Activated CD8-positive, alpha-beta memory T cell treated with anti-CD3 and anti-CD28 coated beads, Interleukin-2, amount 10 ng/mL, durations not matched to agents 7 days and 5 days (primary cell): ENCODE data around the gene GART. TPM values are rescaled to one million over a fixed set of nuclear protein-coding genes. Genes with fewer than 3 reads are reported as not detected.
"Not testable (repeated sequence)": the region's sequence is repeated elsewhere in the genome, so short reads cannot be mapped to it uniquely, and the experiment has no call there.

ENCODE experiments used
- ATAC-seq: fragments of 150-1000 bp; cut with Tn5 transposase; one replicate; pipeline ENCODE4 v1.10.0; 2021; ENCODE audit warnings: moderate library complexity
- CTCF ChIA-PET: fragments of 350-600 bp; sonication (Branson Sonifier 250); formaldehyde crosslinking; loops from one replicate; lab custom pipeline; 2021; ENCODE audit warnings: antibody characterized with exemption; lab: Charles Lee
- DNase-seq: peaks from one replicate; pipeline ENCODE4 v3.0.0-alpha.2; 2020
- H3K27ac Mint-ChIP-seq: one replicate; pipeline ENCODE4 v1.8.0; 2021; ENCODE audit warnings: mild to moderate bottlenecking, mixed read lengths
- H3K27me3 Mint-ChIP-seq: one replicate; pipeline ENCODE4 v1.8.0; 2021; ENCODE audit warnings: mixed read lengths
- H3K36me3 Mint-ChIP-seq: one replicate; pipeline ENCODE4 v1.8.0; 2021; ENCODE audit warnings: mild to moderate bottlenecking, mixed read lengths
- H3K4me1 Mint-ChIP-seq: one replicate; pipeline ENCODE4 v1.8.0; 2021; ENCODE audit warnings: mixed read lengths
- H3K4me3 Mint-ChIP-seq: one replicate; pipeline ENCODE4 v1.8.0; 2021; ENCODE audit warnings: mild to moderate bottlenecking, moderate library complexity, mixed read lengths
- H3K9me3 Mint-ChIP-seq: one replicate; pipeline ENCODE4 v1.8.0; 2022; ENCODE audit warnings: low read depth, mixed read lengths
- total RNA-seq, 2 experiments: library from RNA; stranded (reverse); gene quantifications; one replicate each; pipeline ENCODE4 v1.2.3, GENCODE V29; 2021

Gene GART
- total RNA-seq, 2 experiments from 2014 or later: 135 to 189 TPM

DNA sequence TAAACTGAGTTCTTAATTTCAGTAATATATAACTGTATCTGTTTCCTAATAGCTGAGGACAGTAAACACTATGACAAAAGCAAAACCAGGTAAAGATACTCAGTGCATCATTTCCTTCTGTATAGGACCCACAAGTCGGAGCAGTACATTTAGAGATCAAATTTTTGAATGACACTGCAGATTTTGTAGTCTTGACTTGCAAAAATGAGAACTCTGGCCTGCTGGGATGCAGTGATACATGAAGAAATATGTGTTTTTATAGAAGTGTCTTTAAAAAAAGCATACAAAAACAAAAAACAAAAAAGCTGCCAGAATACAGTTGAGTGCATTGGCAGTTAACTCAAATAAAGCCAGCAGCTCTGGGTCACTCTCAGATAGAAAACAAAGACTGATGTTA, 19.0 kb downstream of the GART start:
- ATAC-seq: no peak
- Mint-ChIP-seq H3K4me1 (no peaks in the 10 kb centered on the region), H3K27me3 (no peaks in the 10 kb centered on the region), H3K27ac (no peak overlapping the region), H3K4me3 (no peak overlapping the region), H3K9me3 (no peaks in the 10 kb centered on the region), H3K36me3 (peaks cover 41% of the 10 kb centered on the region)
- DNase-seq: no peak
- CTCF ChIA-PET: no interaction called here

DNA sequence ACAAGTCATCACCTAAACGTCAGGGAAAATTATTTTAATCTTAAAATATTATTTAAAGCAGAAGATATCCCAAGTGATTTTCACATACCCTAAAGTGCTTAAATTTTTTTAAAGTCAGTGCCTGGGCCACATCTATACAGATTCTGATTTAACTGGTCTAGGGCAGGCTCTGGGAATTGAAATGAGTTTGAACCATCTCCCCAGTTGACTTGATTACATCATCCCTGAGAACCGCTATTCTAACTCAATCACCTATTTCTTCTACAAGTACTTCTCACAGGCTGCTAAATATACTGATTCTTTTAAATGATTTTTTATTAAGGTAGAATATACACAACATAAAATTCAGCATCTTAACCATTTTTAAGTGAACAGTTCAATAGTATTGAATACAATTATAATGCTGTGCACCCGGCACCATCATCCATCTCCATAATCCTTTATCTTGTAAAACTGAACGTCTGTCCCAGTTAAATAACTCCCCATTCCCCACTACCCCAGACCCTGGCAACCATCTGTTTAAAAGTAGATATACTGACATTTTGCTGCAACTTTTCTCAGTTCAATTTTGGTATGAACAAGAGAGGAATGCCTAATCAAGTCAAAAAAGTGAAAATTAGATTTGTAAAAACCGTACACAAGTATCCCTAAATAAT, 19.5 kb downstream of the GART start:
- DNase-seq: no peak
- Mint-ChIP-seq H3K9me3 (no peaks in the 10 kb centered on the region), H3K27me3 (no peaks in the 10 kb centered on the region), H3K4me3 (no peak overlapping the region), H3K27ac (peak overlapping the region; percentile 9), H3K36me3 (peaks cover 39% of the 10 kb centered on the region), H3K4me1 (no peaks in the 10 kb centered on the region)
- no peak for ATAC-seq
- CTCF ChIA-PET: no interaction called here

DNA sequence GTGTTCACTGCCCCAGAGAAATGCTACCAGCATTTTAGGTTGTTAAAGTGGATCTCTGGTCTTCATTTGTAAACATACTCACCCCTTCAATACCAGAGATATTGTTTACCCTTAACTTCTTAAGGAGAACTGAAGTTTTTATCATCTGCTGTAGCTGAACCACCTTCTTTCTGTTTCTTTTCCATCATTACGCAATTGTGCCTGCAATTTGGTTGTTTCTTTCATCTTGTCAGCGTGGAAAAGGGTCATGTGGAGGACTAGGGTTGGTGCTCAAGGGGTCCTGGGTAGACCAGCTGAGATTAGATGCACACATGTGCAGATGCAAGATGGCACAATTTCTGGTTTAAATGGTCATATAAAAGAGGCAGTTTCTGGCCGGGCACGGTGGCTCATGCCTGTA, 23.0 kb downstream of the GART start:
- no peaks in the 10 kb centered on the region for H3K27me3 Mint-ChIP-seq
- no peak for ATAC-seq
- peaks cover 47% of the 10 kb centered on the region for H3K36me3 Mint-ChIP-seq
- no peaks in the 10 kb centered on the region for H3K9me3 Mint-ChIP-seq
- H3K4me3 Mint-ChIP-seq: no peak overlapping the region
- CTCF ChIA-PET: interaction anchor here (0.7 to 5.4 kb wide), 4 partner anchors 15 to 87 kb away, joined by 3 to 16 read pairs (median 4); no protein-coding TSS in a partner anchor
- H3K4me1 Mint-ChIP-seq: peaks cover 14% of the 10 kb centered on the region
- H3K27ac Mint-ChIP-seq: no peak overlapping the region
- no peak for DNase-seq

DNA sequence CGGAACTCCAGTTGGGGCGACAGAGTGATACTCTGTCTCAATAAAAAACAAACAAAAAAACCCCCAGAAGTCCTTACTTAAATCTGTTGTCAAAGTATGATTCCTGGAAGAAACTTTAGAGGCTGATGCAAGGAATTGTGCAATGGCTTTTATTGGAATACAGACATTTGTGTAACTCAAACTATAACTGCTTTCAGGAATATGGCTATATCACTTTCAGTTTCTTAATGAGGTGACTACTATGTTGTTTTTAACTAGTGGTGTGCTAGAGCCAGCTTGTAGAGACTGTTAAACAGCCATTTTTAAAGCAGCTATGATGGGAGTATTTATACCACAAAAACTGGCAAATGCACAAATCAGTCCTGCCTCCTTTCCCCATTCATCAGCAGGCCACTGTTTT, 27.7 kb downstream of the GART start:
- Mint-ChIP-seq H3K27me3 (no peaks in the 10 kb centered on the region), H3K4me3 (no peak overlapping the region), H3K4me1 (peaks cover 15% of the 10 kb centered on the region), H3K9me3 (no peaks in the 10 kb centered on the region), H3K27ac (peak overlapping the region; percentile 75), H3K36me3 (peaks cover 51% of the 10 kb centered on the region)
- CTCF ChIA-PET: no interaction called here
- ATAC-seq: no peak
- no peak for DNase-seq

GRCh38 chr21:33512481-33512880, 29.4 kb downstream of the GART start:
- ATAC-seq: no peak
- no peak overlapping the region for H3K4me3 Mint-ChIP-seq
- no peaks in the 10 kb centered on the region for H3K9me3 Mint-ChIP-seq
- CTCF ChIA-PET: no interaction called here
- H3K36me3 Mint-ChIP-seq: peaks cover 52% of the 10 kb centered on the region
- no peak for DNase-seq
- H3K4me1 Mint-ChIP-seq: peaks cover 15% of the 10 kb centered on the region
- no peaks in the 10 kb centered on the region for H3K27me3 Mint-ChIP-seq
- no peak overlapping the region for H3K27ac Mint-ChIP-seq

GRCh38 chr21:33511639-33512038, 30.3 kb downstream of the GART start:
- Mint-ChIP-seq H3K4me3 (no peak overlapping the region), H3K9me3 (no peaks in the 10 kb centered on the region)
- CTCF ChIA-PET: no interaction called here

GRCh38 chr21:33510826-33511225, 31.1 kb downstream of the GART start:
- Mint-ChIP-seq H3K4me1 (peaks cover 15% of the 10 kb centered on the region), H3K4me3 (no peak overlapping the region), H3K27me3 (no peaks in the 10 kb centered on the region), H3K9me3 (no peaks in the 10 kb centered on the region), H3K36me3 (peaks cover 49% of the 10 kb centered on the region), H3K27ac (no peak overlapping the region)
- DNase-seq (no peak), ATAC-seq (no peak)
- CTCF ChIA-PET: no interaction called here

More at GRCh38 chr21:33511639-33512038, 30.3 kb downstream of the GART start:
- H3K36me3 Mint-ChIP-seq: peaks cover 51% of the 10 kb centered on the region
- H3K27ac Mint-ChIP-seq: no peak overlapping the region
- H3K4me1 Mint-ChIP-seq: peaks cover 15% of the 10 kb centered on the region
- DNase-seq (no peak), ATAC-seq (no peak)
- H3K27me3 Mint-ChIP-seq: no peaks in the 10 kb centered on the region

- CTCF ChIA-PET: interaction anchor here (1.5 to 1.8 kb wide), 2 partner anchors 16 to 25 kb away, joined by 3 read pairs; partner anchors contain the start of gene DNAJC28
- ATAC-seq, H3K27me3 Mint-ChIP-seq, H3K4me3 Mint-ChIP-seq, DNase-seq, H3K9me3 Mint-ChIP-seq, H3K27ac Mint-ChIP-seq, H3K4me1 Mint-ChIP-seq: not testable (repeated sequence)
- H3K36me3 Mint-ChIP-seq: peaks cover 65% of the 10 kb centered on the region
These were observed 34.9 kb downstream of the GART start for GRCh38 chr21:33507003-33507402.

GRCh38 chr21:33505833-33506232, 36.1 kb downstream of the GART start:
- DNase-seq (no peak), ATAC-seq (no peak)
- Mint-ChIP-seq H3K27ac (no peak overlapping the region), H3K4me3 (no peak overlapping the region), H3K9me3 (no peaks in the 10 kb centered on the region), H3K4me1 (no peaks in the 10 kb centered on the region), H3K36me3 (peaks cover 56% of the 10 kb centered on the region), H3K27me3 (no peaks in the 10 kb centered on the region)
- CTCF ChIA-PET: interaction anchor here (1.8 kb wide), 1 partner anchor 15 kb away, joined by 3 read pairs; the partner anchor contains the start of gene DNAJC28

DNA sequence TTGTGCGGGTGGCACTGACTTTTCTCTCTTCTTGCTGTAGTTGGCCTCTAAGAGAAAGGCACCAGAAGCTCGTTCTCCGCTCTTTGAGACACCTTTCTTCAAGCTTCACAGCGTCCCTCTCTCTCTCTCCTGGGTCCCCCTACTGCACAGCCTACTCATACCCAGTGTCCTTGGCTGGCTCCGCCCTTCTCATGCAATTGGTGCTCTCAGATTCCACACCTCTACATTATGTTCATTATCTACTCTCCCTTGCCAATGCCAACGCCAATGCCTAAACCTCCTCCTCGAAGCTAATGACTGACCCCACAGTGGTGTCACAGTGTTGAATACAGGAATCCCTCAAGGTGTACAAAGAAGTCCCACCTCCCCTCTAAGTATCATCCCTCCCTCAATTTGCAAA, 45.6 kb downstream of the GART start:
- ATAC-seq (no peak), DNase-seq (no peak)
- Mint-ChIP-seq H3K9me3 (no peaks in the 10 kb centered on the region), H3K4me1 (peaks cover 5% of the 10 kb centered on the region), H3K4me3 (no peak overlapping the region), H3K36me3 (no peaks in the 10 kb centered on the region), H3K27ac (no peak overlapping the region), H3K27me3 (peaks cover 15% of the 10 kb centered on the region)
- CTCF ChIA-PET: no interaction called here

DNA sequence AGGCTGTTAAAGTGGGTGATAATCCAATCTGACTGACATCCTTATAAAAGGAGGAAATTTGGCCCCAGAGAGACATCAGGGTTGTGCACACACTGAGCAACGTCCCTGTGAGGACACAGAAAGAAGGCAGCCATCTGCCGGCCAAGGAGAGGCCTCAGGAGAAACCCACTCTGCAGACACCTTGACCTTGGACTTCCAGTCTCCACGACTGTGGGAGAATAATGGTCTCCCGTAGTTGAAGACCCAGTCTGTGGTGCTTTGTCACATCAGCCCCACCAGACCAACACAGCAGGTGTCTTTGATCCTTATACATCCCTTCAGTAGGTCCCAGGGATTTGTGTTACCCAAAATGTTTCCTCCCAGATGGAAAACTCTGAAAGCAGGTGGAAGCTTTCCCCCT, 46.2 kb downstream of the GART start:
- Mint-ChIP-seq H3K27ac (no peak overlapping the region), H3K27me3 (peaks cover 15% of the 10 kb centered on the region), H3K9me3 (no peaks in the 10 kb centered on the region), H3K4me1 (peaks cover 9% of the 10 kb centered on the region), H3K36me3 (no peaks in the 10 kb centered on the region), H3K4me3 (no peak overlapping the region)
- no peak for ATAC-seq
- DNase-seq: no peak
- CTCF ChIA-PET: no interaction called here

GRCh38 chr21:33493756-33494155, 48.2 kb downstream of the GART start:
- no peak overlapping the region for H3K4me3 Mint-ChIP-seq
- CTCF ChIA-PET: no interaction called here

GRCh38 chr21:33492571-33492970, 49.3 kb downstream of the GART start:
- ATAC-seq: no peak
- Mint-ChIP-seq H3K4me3 (no peak overlapping the region), H3K36me3 (no peaks in the 10 kb centered on the region), H3K27me3 (peaks cover 15% of the 10 kb centered on the region), H3K4me1 (peaks cover 10% of the 10 kb centered on the region), H3K27ac (no peak overlapping the region), H3K9me3 (no peaks in the 10 kb centered on the region)
- DNase-seq: no peak
- CTCF ChIA-PET: interaction anchor here (2.2 kb wide), 1 partner anchor 113 kb away, joined by 9 read pairs; no protein-coding TSS in a partner anchor

More at GRCh38 chr21:33493756-33494155, 48.2 kb downstream of the GART start:
- Mint-ChIP-seq H3K36me3 (no peaks in the 10 kb centered on the region), H3K27ac (no peak overlapping the region), H3K27me3 (peaks cover 15% of the 10 kb centered on the region), H3K4me1 (peaks cover 10% of the 10 kb centered on the region), H3K9me3 (no peaks in the 10 kb centered on the region)
- no peak for ATAC-seq
- no peak for DNase-seq
